Astrocyte (in vitro differentiated cells and primary cell): ENCODE measurements around the gene CENPF. TPM values are rescaled to one million over a fixed set of nuclear protein-coding genes. Genes with fewer than 3 reads are reported as not detected.
A peak's percentile ranks its signal among the peaks of the same experiment; 100 is the strongest.

Experiments
- DNase-seq: peaks from one replicate; pipeline ENCODE4 v3.0.0-alpha.2; 2010; ENCODE audit warnings: low read depth
- FAIRE-seq: peaks from 2 replicates; lab custom pipeline; 2011; peaks lifted over from hg19 to GRCh38; lab: Jason Lieb, UNC
- H2AFZ ChIP-seq: 2 replicates; pipeline ENCODE4 v1.6.0; 2012; ENCODE audit warnings: low read depth, low read length, inconsistent platforms
- H3K27ac ChIP-seq: 2 replicates; pipeline ENCODE4 v1.5.1; 2011; ENCODE audit warnings: low read depth, low read length, inconsistent platforms
- H3K27me3 ChIP-seq: 2 replicates; pipeline ENCODE4 v1.6.0; 2011; ENCODE audit warnings: low read length, inconsistent platforms; ENCODE audit not compliant: insufficient read depth
- H3K36me3 ChIP-seq: 2 replicates; pipeline ENCODE4 v1.5.1; 2011; ENCODE audit warnings: low read length, inconsistent platforms; ENCODE audit not compliant: insufficient read depth
- H3K4me1 ChIP-seq: 2 replicates; pipeline ENCODE4 v1.5.1; 2011; ENCODE audit warnings: low read length, inconsistent platforms; ENCODE audit not compliant: insufficient read depth
- H3K4me2 ChIP-seq: 2 replicates; pipeline ENCODE4 v1.6.0; 2012; ENCODE audit warnings: low read length, inconsistent platforms
- H3K4me3 ChIP-seq: 2 replicates; pipeline ENCODE4 v1.5.1; 2011; ENCODE audit warnings: low read depth, mild to moderate bottlenecking, low read length, inconsistent platforms; ENCODE audit not compliant: insufficient read depth
- H3K79me2 ChIP-seq: 2 replicates; pipeline ENCODE4 v1.6.0; 2012; ENCODE audit warnings: mild to moderate bottlenecking, low read length, inconsistent platforms; ENCODE audit not compliant: insufficient read depth
- H3K9ac ChIP-seq: 2 replicates; pipeline ENCODE4 v1.6.0; 2012; ENCODE audit warnings: mild to moderate bottlenecking, low read length, inconsistent platforms
- H3K9me3 ChIP-seq: 2 replicates; pipeline ENCODE4 v1.5.1; 2012; ENCODE audit warnings: low read depth, mild to moderate bottlenecking, low read length, inconsistent platforms; ENCODE audit not compliant: insufficient read depth
- H4K20me1 ChIP-seq: 2 replicates; pipeline ENCODE4 v1.6.0; 2012; ENCODE audit warnings: low read length, inconsistent platforms; ENCODE audit not compliant: insufficient read depth
- H3K27ac Mint-ChIP-seq: one replicate; pipeline ENCODE4 v1.8.0; 2021; ENCODE audit warnings: mild to moderate bottlenecking, mixed read lengths; ENCODE audit not compliant: unreplicated experiment
- H3K27me3 Mint-ChIP-seq: one replicate; pipeline ENCODE4 v1.8.0; 2021; ENCODE audit warnings: low read depth, mixed read lengths; ENCODE audit not compliant: unreplicated experiment
- H3K36me3 Mint-ChIP-seq: one replicate; pipeline ENCODE4 v1.8.0; 2021; ENCODE audit warnings: low read depth, mixed read lengths; ENCODE audit not compliant: unreplicated experiment
- H3K4me1 Mint-ChIP-seq: one replicate; pipeline ENCODE4 v1.8.0; 2021; ENCODE audit warnings: low read depth, mixed read lengths; ENCODE audit not compliant: unreplicated experiment
- H3K4me3 Mint-ChIP-seq: one replicate; pipeline ENCODE4 v1.8.0; 2021; ENCODE audit warnings: mild to moderate bottlenecking, moderate library complexity, mixed read lengths; ENCODE audit not compliant: unreplicated experiment
- H3K9me3 Mint-ChIP-seq: one replicate; pipeline ENCODE4 v1.8.0; 2021; ENCODE audit warnings: mild to moderate bottlenecking, mixed read lengths; ENCODE audit not compliant: unreplicated experiment
- CTCF ChIP-seq: IDR thresholded peaks from 2 replicates; pipeline ENCODE4 v1.5.1; 2011; ENCODE audit warnings: low read depth, mild to moderate bottlenecking, inconsistent platforms, low read length, moderate library complexity; ENCODE audit not compliant: insufficient read depth
- EZH2 ChIP-seq: IDR thresholded peaks from 2 replicates; pipeline ENCODE4 v1.6.1; 2012; ENCODE audit warnings: mild to moderate bottlenecking, low read length, inconsistent platforms; ENCODE audit not compliant: insufficient read depth
- total RNA-seq: library from RNA; stranded (reverse); gene quantifications from 2 replicates; pipeline ENCODE4 v1.2.1, GENCODE V29; 2021

Gene CENPF
- total RNA-seq, 1 donor from 2014 or later = 22.9 TPM

- H3K27ac ChIP-seq = no peak overlapping the region
- FAIRE-seq (no peak), DNase-seq (no peak)
- no peak overlapping the region for H2AFZ ChIP-seq
- no peaks in the 10 kb centered on the region for H4K20me1 ChIP-seq
- H3K27me3 ChIP-seq = no peaks in the 10 kb centered on the region
- no peaks in the 10 kb centered on the region for H3K4me1 Mint-ChIP-seq
- H3K9me3 Mint-ChIP-seq = no peaks in the 10 kb centered on the region
- H3K79me2 ChIP-seq = no peaks in the 10 kb centered on the region
- TF ChIP-seq CTCF = no peak
- no peak for TF ChIP-seq EZH2
- no peak overlapping the region for H3K4me3 Mint-ChIP-seq
- H3K36me3 ChIP-seq = no peaks in the 10 kb centered on the region
- no peaks in the 10 kb centered on the region for H3K27me3 Mint-ChIP-seq
- H3K4me2 ChIP-seq = no peak overlapping the region
- H3K36me3 Mint-ChIP-seq = no peaks in the 10 kb centered on the region
- H3K27ac Mint-ChIP-seq = no peak overlapping the region
- H3K9ac ChIP-seq = no peak overlapping the region
- no peaks in the 10 kb centered on the region for H3K9me3 ChIP-seq
- H3K4me3 ChIP-seq = no peak overlapping the region
- H3K4me1 ChIP-seq = no peaks in the 10 kb centered on the region
Measured at GRCh38 chr1:214677945-214678344, 75.0 kb downstream of the CENPF start.

GRCh38 chr1:214678386-214678785 lies 75.4 kb downstream of the CENPF start:
- Mint-ChIP-seq H3K4me1 (no peaks in the 10 kb centered on the region), H3K4me3 (no peak overlapping the region), H3K27ac (no peak overlapping the region), H3K27me3 (no peaks in the 10 kb centered on the region), H3K36me3 (no peaks in the 10 kb centered on the region), H3K9me3 (no peaks in the 10 kb centered on the region)
- FAIRE-seq (no peak), DNase-seq (peak; percentile 14)
- Histone ChIP-seq H3K27me3 (no peaks in the 10 kb centered on the region), H3K4me1 (no peaks in the 10 kb centered on the region), H3K36me3 (no peaks in the 10 kb centered on the region), H3K9ac (no peak overlapping the region), H3K4me3 (no peak overlapping the region), H3K27ac (no peak overlapping the region), H3K4me2 (no peak overlapping the region), H3K79me2 (no peaks in the 10 kb centered on the region), H3K9me3 (no peaks in the 10 kb centered on the region), H2AFZ (no peak overlapping the region), H4K20me1 (no peaks in the 10 kb centered on the region)
- no peak for TF ChIP-seq EZH2
- no peak for TF ChIP-seq CTCF

- DNase-seq = no peak
- TF ChIP-seq EZH2 (no peak), CTCF (no peak)
Measured at GRCh38 chr1:214683621-214684020, 80.6 kb downstream of the CENPF start.

More at GRCh38 chr1:214683621-214684020, 80.6 kb downstream of the CENPF start:
- Mint-ChIP-seq H3K4me1 (no peaks in the 10 kb centered on the region), H3K4me3 (no peak overlapping the region), H3K36me3 (no peaks in the 10 kb centered on the region), H3K27me3 (peaks cover 2% of the 10 kb centered on the region), H3K27ac (no peak overlapping the region), H3K9me3 (no peaks in the 10 kb centered on the region)
- H3K79me2 ChIP-seq = no peaks in the 10 kb centered on the region
- no peak overlapping the region for H3K27ac ChIP-seq
- H3K4me3 ChIP-seq = no peak overlapping the region
- no peaks in the 10 kb centered on the region for H3K9me3 ChIP-seq
- H4K20me1 ChIP-seq = no peaks in the 10 kb centered on the region
- no peak overlapping the region for H2AFZ ChIP-seq
- no peaks in the 10 kb centered on the region for H3K4me1 ChIP-seq
- H3K36me3 ChIP-seq = no peaks in the 10 kb centered on the region
- no peak overlapping the region for H3K4me2 ChIP-seq
- no peak overlapping the region for H3K9ac ChIP-seq
- no peaks in the 10 kb centered on the region for H3K27me3 ChIP-seq
- FAIRE-seq = no peak
